ENCODE data around the gene PDGFB.

GRCh38 chr22:39244496-39245129 lies at the start of gene PDGFB:
- TF ChIP-seq CTCF (IDR thresholded peaks at IDR 0.05; ENCODE audit: poor library complexity), result no peak
- no peak for TF ChIP-seq EZH2 (IDR thresholded peaks at IDR 0.05; ENCODE audit: borderline replicate concordance)
- TF ChIP-seq EZH2phosphoT487 (IDR thresholded peaks at IDR 0.05; ENCODE audit: low read depth, severe bottlenecking, unreplicated experiment), result no peak

Data from hepatocyte (in vitro differentiated cells).